K562 (cell line): Measurements from ENCODE around the gene IRF1. TPM values are rescaled to one million over a fixed set of nuclear protein-coding genes. Genes with fewer than 3 reads are reported as not detected.

Experiments used
- CBX2 ChIP-seq: fragments of 200-600 bp; sonication (generic); IDR thresholded peaks from one replicate; pipeline ENCODE4 v1.6.1; 2012; ENCODE audit warnings: mild to moderate bottlenecking, low read length, inconsistent platforms; ENCODE audit not compliant: insufficient read depth, poor library complexity, severe bottlenecking
- DPF2 ChIP-seq: fragments of 450-650 bp; IDR thresholded peaks from 2 replicates; pipeline ENCODE4 v1.6.1; 2016
- FOXM1 ChIP-seq, 2 experiments: fragments of 450-650 bp in 1 of 2; sonication (generic) in 1 of 2; formaldehyde crosslinking in 1 of 2; IDR thresholded peaks; 2 replicates each; pipeline versions ENCODE4 v1.6.1 to v1.9.0; 2017 to 2022; ENCODE audit warnings: low read depth in 2 of 2, mild to moderate bottlenecking in 2 of 2, missing genetic modification reagents in 1 of 2, moderate library complexity in 1 of 2
- HOXB6 ChIP-seq: fragments of 250-450 bp; sonication (Bioruptor Pico); IDR thresholded peaks from 2 replicates; pipeline ENCODE4 v1.5.1; 2022; ENCODE audit warnings: mild to moderate bottlenecking, borderline replicate concordance
- IRF9 ChIP-seq: fragments of 450-650 bp; IDR thresholded peaks from 2 replicates; pipeline ENCODE4 v1.6.1; 2016; ENCODE audit warnings: missing biosample characterization, missing genetic modification characterization
- KDM5B ChIP-seq: fragments of 200-600 bp; sonication (generic); IDR thresholded peaks from 2 replicates; pipeline ENCODE4 v1.6.1; 2012; ENCODE audit warnings: low read depth, mild to moderate bottlenecking, moderate library complexity, low read length, control low read depth, inconsistent platforms; ENCODE audit not compliant: insufficient replicate concordance
- LEF1 ChIP-seq: fragments of 450-650 bp; IDR thresholded peaks from 2 replicates; pipeline ENCODE4 v1.6.1; 2016; ENCODE audit warnings: mild to moderate bottlenecking
- PHF21A ChIP-seq: fragments of 450-650 bp; IDR thresholded peaks from 2 replicates; pipeline ENCODE4 v1.6.1; 2017; ENCODE audit warnings: low read depth, borderline replicate concordance
- RFX5 ChIP-seq: IDR thresholded peaks from 2 replicates; pipeline ENCODE4 v1.6.1; 2011; ENCODE audit warnings: low read depth, mild to moderate bottlenecking, improper control_type of control experiment, low read length
- SUPT5H ChIP-seq: fragments of 450-650 bp; IDR thresholded peaks from 2 replicates; pipeline ENCODE4 v1.6.1; 2016
- ZBTB1 ChIP-seq: sonication (generic); formaldehyde crosslinking; IDR thresholded peaks from 2 replicates; pipeline ENCODE4 v1.8.1; 2023; ENCODE audit warnings: missing genetic modification reagents, low read depth, mild to moderate bottlenecking, borderline replicate concordance
- ZBTB12 ChIP-seq: fragments of 250-450 bp; sonication (Bioruptor Pico); IDR thresholded peaks from 2 replicates; pipeline ENCODE4 v1.4.0; 2020
- ZFP91 ChIP-seq: sonication (generic); formaldehyde crosslinking; IDR thresholded peaks from 2 replicates; pipeline ENCODE4 v1.8.0; 2022; ENCODE audit warnings: mild to moderate bottlenecking, missing genetic modification reagents
- ZNF699 ChIP-seq: fragments of 250-450 bp; sonication (Bioruptor Pico); IDR thresholded peaks from 2 replicates; pipeline ENCODE4 v1.8.0; 2021; ENCODE audit warnings: mild to moderate bottlenecking, moderate library complexity; ENCODE audit not compliant: insufficient replicate concordance
- ZNF785 ChIP-seq: fragments of 250-450 bp; sonication (Bioruptor Pico); IDR thresholded peaks from 2 replicates; pipeline ENCODE4 v1.4.0; 2020; ENCODE audit warnings: mild to moderate bottlenecking
- polyA plus RNA-seq, 8 experiments: library from polyadenylated mRNA; depleted of rRNA in 4 of 8; stranded (reverse) in 5 of 8; unstranded in 3 of 8; fragments of >200 nt; fragmentation: Nextera tagmentation in 2 of 8; fragmentation: Illumina TruSeq in 1 of 8; extraction: Ambion mirVana in 2 of 8; extraction: Trizol in 1 of 8; gene quantifications; 2 replicates each; pipeline versions ENCODE4 v1.2.1 to v1.2.3, GENCODE V29; 2011 to 2014; ENCODE audit warnings: inconsistent platforms in 1 of 8, missing spikeins in 1 of 8
- total RNA-seq, 7 experiments: library from RNA; depleted of rRNA in 6 of 7; stranded (reverse); fragments of >200 nt in 6 of 7; fragmentation: Illumina TruSeq in 2 of 7; extraction: Trizol in 2 of 7; gene quantifications; 2 replicates each; pipeline versions ENCODE4 v1.2.1 to v1.2.3, GENCODE V29; 2011 to 2021; ENCODE audit warnings: low replicate concordance in 1 of 7
- TF ChIP-seq, protein P1 (sequence below): fragments of 450-650 bp; IDR thresholded peaks from 2 replicates; pipeline ENCODE4 v1.6.1; 2018; ENCODE audit warnings: mild to moderate bottlenecking, low read depth; ENCODE audit not compliant: partially characterized antibody
- TF ChIP-seq, protein P2 (sequence below): fragments of 250-450 bp; sonication (Bioruptor Pico); IDR thresholded peaks from 2 replicates; pipeline ENCODE4 v1.4.0; 2020; ENCODE audit warnings: mild to moderate bottlenecking
- TF ChIP-seq, protein P3 (sequence below): fragments of 450-650 bp; IDR thresholded peaks from 2 replicates; pipeline ENCODE4 v1.7.0; 2016; ENCODE audit warnings: borderline replicate concordance

IRF1 gene
- total and polyA plus RNA-seq, 9 of the 15 experiments (the other 6 are each of a cell fraction or from before 2014, with no cell fraction given), result 1.1 to 12.3 (median 5.9) TPM

DNA sequence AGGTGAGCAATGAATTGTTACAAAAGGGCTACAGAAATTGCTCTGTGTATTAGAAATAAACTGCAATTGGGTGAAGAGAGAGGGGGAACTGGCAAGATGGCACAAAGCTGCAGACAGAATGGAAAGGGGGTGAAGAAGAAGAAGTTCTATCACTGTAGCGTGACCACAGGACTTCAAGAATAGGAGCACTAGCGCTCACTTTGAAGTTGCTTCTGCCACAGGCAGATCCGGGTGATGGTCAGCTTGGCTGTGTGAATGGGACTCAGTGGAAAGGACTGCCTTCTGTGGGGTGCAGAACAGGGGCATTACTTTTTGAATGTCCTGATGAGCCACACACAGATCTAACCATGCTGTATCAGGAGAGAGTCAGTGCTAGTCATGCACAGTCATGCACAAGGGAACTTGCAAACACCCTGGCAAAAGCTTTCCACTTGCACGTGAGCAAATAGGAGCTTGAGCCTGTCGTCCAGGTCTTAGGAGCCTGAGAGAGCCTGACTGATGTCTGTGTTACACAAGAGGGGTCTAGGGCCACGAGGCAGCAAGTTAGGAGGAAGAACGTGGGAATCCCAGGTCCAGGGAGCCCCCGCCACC, 36.5 kb upstream of the IRF1 start (continued):
- no peak for TF ChIP-seq CBX2
- TF ChIP-seq FOXM1 (IDR thresholded peaks at IDR 0.05; ENCODE audit: low read depth), result no peak
- no peak for TF ChIP-seq FOXM1 (CRISPR knock-in tag; IDR thresholded peaks at IDR 0.05; ENCODE audit: low read depth)
- no peak for TF ChIP-seq ZFP91 (CRISPR knock-in tag)
- no peak for TF ChIP-seq RFX5
- TF ChIP-seq DPF2, result peak; percentile 51; the same call in 1 of the 2 replicates
- TF ChIP-seq, protein P1, sequence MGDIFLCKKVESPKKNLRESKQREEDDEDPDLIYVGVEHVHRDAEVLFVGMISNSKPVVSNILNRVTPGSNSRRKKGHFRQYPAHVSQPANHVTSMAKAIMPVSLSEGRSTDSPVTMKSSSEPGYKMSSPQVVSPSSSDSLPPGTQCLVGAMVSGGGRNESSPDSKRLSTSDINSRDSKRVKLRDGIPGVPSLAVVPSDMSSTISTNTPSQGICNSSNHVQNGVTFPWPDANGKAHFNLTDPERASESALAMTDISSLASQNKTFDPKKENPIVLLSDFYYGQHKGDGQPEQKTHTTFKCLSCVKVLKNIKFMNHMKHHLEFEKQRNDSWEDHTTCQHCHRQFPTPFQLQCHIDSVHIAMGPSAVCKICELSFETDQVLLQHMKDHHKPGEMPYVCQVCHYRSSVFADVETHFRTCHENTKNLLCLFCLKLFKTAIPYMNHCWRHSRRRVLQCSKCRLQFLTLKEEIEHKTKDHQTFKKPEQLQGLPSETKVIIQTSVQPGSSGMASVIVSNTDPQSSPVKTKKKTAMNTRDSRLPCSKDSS, result no peak
- TF ChIP-seq KDM5B, result no peak
- no peak for TF ChIP-seq HOXB6
- TF ChIP-seq, protein P2, sequence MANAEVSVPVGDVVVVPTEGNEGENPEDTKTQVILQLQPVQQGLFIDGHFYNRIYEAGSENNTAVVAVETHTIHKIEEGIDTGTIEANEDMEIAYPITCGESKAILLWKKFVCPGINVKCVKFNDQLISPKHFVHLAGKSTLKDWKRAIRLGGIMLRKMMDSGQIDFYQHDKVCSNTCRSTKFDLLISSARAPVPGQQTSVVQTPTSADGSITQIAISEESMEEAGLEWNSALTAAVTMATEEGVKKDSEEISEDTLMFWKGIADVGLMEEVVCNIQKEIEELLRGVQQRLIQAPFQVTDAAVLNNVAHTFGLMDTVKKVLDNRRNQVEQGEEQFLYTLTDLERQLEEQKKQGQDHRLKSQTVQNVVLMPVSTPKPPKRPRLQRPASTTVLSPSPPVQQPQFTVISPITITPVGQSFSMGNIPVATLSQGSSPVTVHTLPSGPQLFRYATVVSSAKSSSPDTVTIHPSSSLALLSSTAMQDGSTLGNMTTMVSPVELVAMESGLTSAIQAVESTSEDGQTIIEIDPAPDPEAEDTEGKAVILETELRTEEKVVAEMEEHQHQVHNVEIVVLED, result no peak
- TF ChIP-seq LEF1, result no peak
- TF ChIP-seq IRF9 (tag), result no peak
- TF ChIP-seq ZNF785, result no peak
- TF ChIP-seq SUPT5H, result no peak
- TF ChIP-seq ZBTB1 (CRISPR knock-in tag), result no peak
- 0 out of 2 replicates have a peak, but pooled peaks have one; percentile 16 for TF ChIP-seq ZBTB12 (CRISPR knock-in tag)
- no peak for TF ChIP-seq PHF21A
- no peak for TF ChIP-seq ZNF699 (CRISPR knock-in tag)
- TF ChIP-seq, protein P3, sequence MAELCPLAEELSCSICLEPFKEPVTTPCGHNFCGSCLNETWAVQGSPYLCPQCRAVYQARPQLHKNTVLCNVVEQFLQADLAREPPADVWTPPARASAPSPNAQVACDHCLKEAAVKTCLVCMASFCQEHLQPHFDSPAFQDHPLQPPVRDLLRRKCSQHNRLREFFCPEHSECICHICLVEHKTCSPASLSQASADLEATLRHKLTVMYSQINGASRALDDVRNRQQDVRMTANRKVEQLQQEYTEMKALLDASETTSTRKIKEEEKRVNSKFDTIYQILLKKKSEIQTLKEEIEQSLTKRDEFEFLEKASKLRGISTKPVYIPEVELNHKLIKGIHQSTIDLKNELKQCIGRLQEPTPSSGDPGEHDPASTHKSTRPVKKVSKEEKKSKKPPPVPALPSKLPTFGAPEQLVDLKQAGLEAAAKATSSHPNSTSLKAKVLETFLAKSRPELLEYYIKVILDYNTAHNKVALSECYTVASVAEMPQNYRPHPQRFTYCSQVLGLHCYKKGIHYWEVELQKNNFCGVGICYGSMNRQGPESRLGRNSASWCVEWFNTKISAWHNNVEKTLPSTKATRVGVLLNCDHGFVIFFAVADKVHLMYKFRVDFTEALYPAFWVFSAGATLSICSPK, result no peak
